Trophoblast cell (in vitro differentiated cells and primary cell): ENCODE results near the gene C7orf25.

ENCODE experiments used
- DNase-seq, 2 donors: peaks; one replicate each; pipeline ENCODE4 v3.0.0-alpha.2; 2016
- H2AFZ ChIP-seq: 2 replicates; pipeline ENCODE4 v1.6.1; 2013; ENCODE audit warnings: low read length, moderate library complexity, mild to moderate bottlenecking; ENCODE audit not compliant: insufficient read depth, poor library complexity
- H2AK5ac ChIP-seq: 2 replicates; pipeline ENCODE4 v1.6.1; 2013; ENCODE audit warnings: mild to moderate bottlenecking, low read length
- H2BK120ac ChIP-seq: 2 replicates; pipeline ENCODE4 v1.6.1; 2013; ENCODE audit warnings: low read length, mild to moderate bottlenecking, moderate library complexity; ENCODE audit not compliant: insufficient read depth, poor library complexity
- H2BK12ac ChIP-seq: 2 replicates; pipeline ENCODE4 v1.6.1; 2013; ENCODE audit warnings: mild to moderate bottlenecking, low read length, moderate library complexity
- H2BK5ac ChIP-seq: 2 replicates; pipeline ENCODE4 v1.6.1; 2013; ENCODE audit warnings: low read length, low read depth, moderate library complexity, mild to moderate bottlenecking; ENCODE audit not compliant: poor library complexity
- H3K14ac ChIP-seq: 2 replicates; pipeline ENCODE4 v1.6.1; 2013; ENCODE audit warnings: mild to moderate bottlenecking, low read length
- H3K18ac ChIP-seq: 2 replicates; pipeline ENCODE4 v1.6.1; 2013; ENCODE audit warnings: mild to moderate bottlenecking, low read length
- H3K23ac ChIP-seq: 2 replicates; pipeline ENCODE4 v1.6.1; 2013; ENCODE audit warnings: low read length
- H3K27ac ChIP-seq: 2 replicates; pipeline ENCODE4 v1.5.1; 2013; ENCODE audit warnings: low read depth, mild to moderate bottlenecking, inconsistent platforms, low read length, moderate library complexity
- H3K27me3 ChIP-seq: 2 replicates; pipeline ENCODE4 v1.6.1; 2013; ENCODE audit warnings: inconsistent platforms, mild to moderate bottlenecking, low read length, moderate library complexity; ENCODE audit not compliant: insufficient read depth
- H3K36me3 ChIP-seq, 2 experiments: 1 replicate in 1 of 2; 2 replicates in 1 of 2; pipeline ENCODE4 v1.6.1; 2013; ENCODE audit warnings: low read length in 2 of 2, mild to moderate bottlenecking in 2 of 2, moderate library complexity in 1 of 2; ENCODE audit not compliant: insufficient read depth in 2 of 2, control insufficient read depth in 1 of 2
- H3K4ac ChIP-seq: 2 replicates; pipeline ENCODE4 v1.6.1; 2013; ENCODE audit warnings: low read depth, mild to moderate bottlenecking, low read length, moderate library complexity
- H3K4me1 ChIP-seq, 2 experiments: 1 replicate in 1 of 2; 2 replicates in 1 of 2; pipeline ENCODE4 v1.6.1; 2013; ENCODE audit warnings: low read length in 2 of 2, mild to moderate bottlenecking in 2 of 2, moderate library complexity in 1 of 2; ENCODE audit not compliant: insufficient read depth in 2 of 2, control insufficient read depth in 1 of 2
- H3K4me2 ChIP-seq: 2 replicates; pipeline ENCODE4 v1.6.1; 2013; ENCODE audit warnings: inconsistent platforms, mild to moderate bottlenecking, low read length, moderate library complexity
- H3K4me3 ChIP-seq: 2 replicates; pipeline ENCODE4 v1.5.1; 2013; ENCODE audit warnings: mild to moderate bottlenecking, low read depth, low read length, inconsistent platforms
- H3K79me1 ChIP-seq: one replicate; pipeline ENCODE4 v1.6.1; 2013; ENCODE audit warnings: low read length
- H3K79me2 ChIP-seq: 2 replicates; pipeline ENCODE4 v1.6.1; 2013; ENCODE audit warnings: low read length, mild to moderate bottlenecking; ENCODE audit not compliant: control insufficient read depth, insufficient read depth, poor library complexity
- H3K9ac ChIP-seq: 2 replicates; pipeline ENCODE4 v1.6.1; 2013; ENCODE audit warnings: mild to moderate bottlenecking, low read length
- H3K9me3 ChIP-seq: 2 replicates; pipeline ENCODE4 v1.6.1; 2013; ENCODE audit warnings: low read depth, mild to moderate bottlenecking, control low read depth, inconsistent platforms, low read length; ENCODE audit not compliant: insufficient read depth
- H4K12ac ChIP-seq: 2 replicates; pipeline ENCODE4 v1.6.1; 2013; ENCODE audit warnings: low read depth, mild to moderate bottlenecking, low read length, moderate library complexity
- H4K8ac ChIP-seq: 2 replicates; pipeline ENCODE4 v1.6.1; 2013; ENCODE audit warnings: low read depth, mild to moderate bottlenecking, low read length, moderate library complexity
- H4K91ac ChIP-seq: one replicate; pipeline ENCODE4 v1.6.1; 2013; ENCODE audit warnings: low read depth, mild to moderate bottlenecking, low read length, moderate library complexity
- WGBS: extraction: QIAGEN DNeasy Blood & Tissue Kit; methylation state at CpG from one replicate; pipeline ENCODE4 v1.1.7; 2013; ENCODE audit warnings: missing lambda C conversion rate; ENCODE audit not compliant: insufficient read length, insufficient coverage; ENCODE audit errors: extremely low coverage; 5-methylcytosine and 5-hydroxymethylcytosine counted together

C7orf25 gene

DNA sequence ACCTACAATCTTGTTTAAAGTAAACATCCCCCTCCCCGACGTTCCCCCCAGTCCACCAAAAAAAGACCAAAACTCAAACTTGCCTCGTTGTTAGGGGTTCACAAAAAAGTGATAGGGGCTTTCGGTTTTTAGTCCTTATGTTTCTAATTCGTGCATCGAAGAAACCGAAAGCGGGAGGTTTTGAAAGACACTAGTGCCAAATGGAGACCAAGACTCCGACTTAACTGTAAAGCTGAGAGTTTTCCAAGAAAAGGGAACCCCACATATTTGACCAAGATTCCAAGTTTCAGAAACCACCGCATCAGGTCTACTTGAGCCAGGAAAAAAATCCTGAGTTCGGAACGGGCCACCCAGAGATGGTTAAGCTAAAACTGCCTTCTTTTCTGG is 19.6 kb upstream of the C7orf25 start:
- no peak overlapping the region for H2AK5ac ChIP-seq
- H4K8ac ChIP-seq: peak overlapping the region; percentile 60
- H3K36me3 ChIP-seq: peaks cover 0 to 7% of the 10 kb centered on the region in 2 experiments
- H2AFZ ChIP-seq: peak overlapping the region; percentile 41
- peak overlapping the region; percentile 86 for H3K9ac ChIP-seq
- H3K4me3 ChIP-seq: peak overlapping the region; percentile 80
- no peak overlapping the region for H3K23ac ChIP-seq
- no peaks in the 10 kb centered on the region for H3K27me3 ChIP-seq
- H3K79me2 ChIP-seq: peaks cover 13% of the 10 kb centered on the region
- peak overlapping the region; percentile 20 for H3K14ac ChIP-seq
- H3K4me1 ChIP-seq: no peaks in the 10 kb centered on the region
- H3K79me1 ChIP-seq: peaks cover 5% of the 10 kb centered on the region
- H4K91ac ChIP-seq: peak overlapping the region; percentile 23
- H3K27ac ChIP-seq: no peak overlapping the region
- H3K9me3 ChIP-seq: no peaks in the 10 kb centered on the region
- H2BK12ac ChIP-seq: no peak overlapping the region
- H3K4me2 ChIP-seq: peak overlapping the region; percentile 91
- peak overlapping the region; percentile 92 for H3K4ac ChIP-seq
- no peak overlapping the region for H3K18ac ChIP-seq
- peak overlapping the region; percentile 14 for H4K12ac ChIP-seq
- no CpG with 5 or more reads among the region's 12 CpGs for WGBS
- peak overlapping the region; percentile 3 for H2BK5ac ChIP-seq
- peak in 1 of 2 donors; percentile 22 for DNase-seq
- H2BK120ac ChIP-seq: no peak overlapping the region

DNA sequence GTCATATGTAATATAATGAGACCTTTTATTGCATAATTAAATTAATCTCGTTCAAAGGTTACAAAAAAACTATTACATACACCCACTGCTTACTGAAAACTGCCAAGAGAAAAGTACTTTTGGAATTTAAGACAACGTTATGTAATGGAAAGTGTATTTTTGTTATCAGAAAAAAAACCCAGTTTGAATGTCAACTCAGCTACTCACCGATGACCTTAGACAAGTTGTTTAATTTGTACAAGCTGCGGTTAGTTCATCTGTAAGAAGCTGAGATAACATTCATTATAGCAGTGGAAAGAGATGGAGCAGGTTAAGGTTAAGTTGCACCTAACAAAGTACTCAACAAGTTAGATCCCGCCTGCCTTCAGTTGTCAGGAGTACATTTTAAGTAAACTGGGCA is 19.0 kb upstream of the C7orf25 start:
- no peak overlapping the region for H4K91ac ChIP-seq
- H3K27me3 ChIP-seq: no peaks in the 10 kb centered on the region
- WGBS: no CpG with 5 or more reads among the region's 5 CpGs
- no peak overlapping the region for H2BK12ac ChIP-seq
- no peak overlapping the region for H3K4me3 ChIP-seq
- no peak overlapping the region for H4K12ac ChIP-seq
- H3K79me2 ChIP-seq: peaks cover 13% of the 10 kb centered on the region
- no peak overlapping the region for H2AK5ac ChIP-seq
- H3K4me2 ChIP-seq: peak overlapping the region; percentile 91
- no peak overlapping the region for H3K27ac ChIP-seq
- H3K9ac ChIP-seq: no peak overlapping the region
- peak overlapping the region; percentile 92 for H3K4ac ChIP-seq
- H3K79me1 ChIP-seq: peaks cover 5% of the 10 kb centered on the region
- H3K9me3 ChIP-seq: no peaks in the 10 kb centered on the region
- no peaks in the 10 kb centered on the region for H3K4me1 ChIP-seq
- no peak overlapping the region for H2BK5ac ChIP-seq
- peaks cover 0 to 7% of the 10 kb centered on the region in 2 experiments for H3K36me3 ChIP-seq
- H3K18ac ChIP-seq: no peak overlapping the region
- no peak overlapping the region for H2BK120ac ChIP-seq
- no peak for DNase-seq
- H4K8ac ChIP-seq: no peak overlapping the region
- no peak overlapping the region for H2AFZ ChIP-seq
- H3K14ac ChIP-seq: no peak overlapping the region
- H3K23ac ChIP-seq: no peak overlapping the region

DNA sequence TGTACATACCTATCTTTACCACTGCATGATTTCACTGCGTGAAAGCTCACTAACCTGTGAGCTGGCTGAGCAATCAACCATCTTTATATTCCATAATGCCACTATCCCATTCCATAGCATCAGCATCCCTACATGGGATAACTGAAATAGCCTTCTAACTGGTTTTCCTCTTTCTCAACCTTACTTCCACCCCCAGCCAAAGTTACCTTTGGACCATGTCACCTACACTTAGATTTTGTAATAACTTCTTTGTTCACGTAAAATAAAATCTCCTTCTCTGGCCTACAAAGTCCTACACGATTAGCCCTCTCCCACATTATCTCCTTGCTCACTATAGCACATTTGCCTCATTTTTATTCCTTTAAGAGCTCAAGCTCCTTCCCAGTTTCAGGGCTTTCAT is 17.6 kb upstream of the C7orf25 start:
- DNase-seq: no peak
- Histone ChIP-seq H4K8ac (no peak overlapping the region), H3K36me3 (peaks cover 4 to 9% of the 10 kb centered on the region in 2 experiments), H3K4me3 (no peak overlapping the region), H4K12ac (no peak overlapping the region), H2AK5ac (no peak overlapping the region), H4K91ac (no peak overlapping the region), H3K9me3 (no peaks in the 10 kb centered on the region), H3K9ac (no peak overlapping the region), H3K14ac (no peak overlapping the region), H3K4me2 (no peak overlapping the region), H3K4ac (peak overlapping the region; percentile 94), H3K27me3 (no peaks in the 10 kb centered on the region), H3K4me1 (no peaks in the 10 kb centered on the region), H2BK12ac (no peak overlapping the region), H3K18ac (no peak overlapping the region), H3K79me2 (peaks cover 13% of the 10 kb centered on the region), H3K79me1 (peaks cover 5% of the 10 kb centered on the region), H2AFZ (no peak overlapping the region), H2BK120ac (no peak overlapping the region), H3K23ac (no peak overlapping the region), H2BK5ac (no peak overlapping the region), H3K27ac (no peak overlapping the region)
- no CpG with 5 or more reads among the region's 3 CpGs for WGBS

DNA sequence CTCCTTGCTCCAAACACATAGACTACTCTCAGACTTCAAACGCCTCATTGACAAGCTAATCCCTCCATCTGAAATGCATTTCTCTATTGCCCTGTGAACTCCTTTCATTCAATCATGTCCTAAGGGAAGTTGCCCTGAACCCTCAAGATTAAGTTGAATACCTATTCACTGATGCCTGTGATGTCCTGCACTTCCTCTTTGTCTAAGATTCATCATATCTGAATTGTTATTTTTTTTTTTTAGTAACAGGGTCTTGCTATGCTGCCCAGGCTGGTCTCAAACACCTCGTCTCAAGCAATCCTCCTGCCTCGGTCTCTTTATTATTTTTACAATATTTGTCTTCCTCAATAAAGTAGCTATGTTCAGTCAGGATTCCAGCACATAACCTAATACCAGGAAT is 16.9 kb upstream of the C7orf25 start:
- no peak overlapping the region for H3K18ac ChIP-seq
- H2BK5ac ChIP-seq: no peak overlapping the region
- peaks cover 4 to 9% of the 10 kb centered on the region in 2 experiments for H3K36me3 ChIP-seq
- WGBS: no CpG with 5 or more reads among the region's 3 CpGs
- H3K27ac ChIP-seq: no peak overlapping the region
- no peak overlapping the region for H3K9ac ChIP-seq
- no peak overlapping the region for H2AK5ac ChIP-seq
- peaks cover 5% of the 10 kb centered on the region for H3K79me1 ChIP-seq
- H2BK120ac ChIP-seq: no peak overlapping the region
- H3K27me3 ChIP-seq: no peaks in the 10 kb centered on the region
- H2BK12ac ChIP-seq: no peak overlapping the region
- H3K23ac ChIP-seq: no peak overlapping the region
- no peak overlapping the region for H3K14ac ChIP-seq
- no peak overlapping the region for H3K4me3 ChIP-seq
- H3K4me2 ChIP-seq: no peak overlapping the region
- no peak overlapping the region for H2AFZ ChIP-seq
- no peak overlapping the region for H4K8ac ChIP-seq
- no peak for DNase-seq
- H3K4ac ChIP-seq: peak overlapping the region; percentile 24
- H3K4me1 ChIP-seq: no peaks in the 10 kb centered on the region
- no peak overlapping the region for H4K12ac ChIP-seq
- peaks cover 13% of the 10 kb centered on the region for H3K79me2 ChIP-seq
- H4K91ac ChIP-seq: no peak overlapping the region
- H3K9me3 ChIP-seq: no peaks in the 10 kb centered on the region
